Measurements from ENCODE around the gene PPP6R2.

The PPP6R2 gene

DNA sequence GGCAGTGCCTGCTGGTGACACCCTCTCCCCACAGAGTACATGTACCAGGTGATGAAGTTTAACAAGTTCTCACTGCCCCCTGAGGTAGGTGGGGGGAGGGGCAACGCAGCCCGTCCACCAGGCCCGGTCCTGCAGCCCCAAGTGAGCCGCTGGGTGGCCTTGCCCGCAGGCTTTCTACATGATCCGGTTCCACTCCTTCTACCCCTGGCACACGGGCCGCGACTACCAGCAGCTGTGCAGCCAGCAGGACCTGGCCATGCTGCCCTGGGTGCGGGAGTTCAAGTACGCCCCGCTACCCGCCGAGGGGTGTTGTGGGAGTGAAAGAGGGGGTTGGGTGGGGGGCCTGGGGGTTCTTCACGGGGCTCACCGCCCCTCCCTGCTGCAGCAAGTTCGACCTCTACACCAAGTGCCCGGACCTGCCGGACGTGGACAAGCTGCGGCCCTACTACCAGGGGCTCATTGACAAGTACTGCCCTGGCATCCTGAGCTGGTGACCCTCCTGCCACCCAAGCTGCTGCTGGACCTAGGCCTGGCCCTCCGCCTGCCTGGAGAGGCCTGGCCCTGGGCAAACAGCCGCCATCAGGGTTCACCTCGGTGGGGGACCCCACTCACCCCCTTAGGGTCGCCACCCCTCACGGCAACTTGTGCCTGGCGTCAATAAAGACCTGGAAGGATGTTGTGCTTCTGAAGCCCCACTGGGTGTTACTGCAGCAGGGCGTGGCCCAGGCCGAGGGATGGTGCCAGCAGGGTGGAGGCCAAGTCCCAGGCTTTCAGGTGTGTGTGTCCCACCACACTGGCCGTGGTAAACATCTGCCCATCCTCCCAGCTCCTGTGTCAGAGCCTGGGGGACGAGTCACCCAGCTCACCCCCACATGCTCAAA lies 146.5 kb downstream of the PPP6R2 start:
- DNase-seq = no peak

DNA sequence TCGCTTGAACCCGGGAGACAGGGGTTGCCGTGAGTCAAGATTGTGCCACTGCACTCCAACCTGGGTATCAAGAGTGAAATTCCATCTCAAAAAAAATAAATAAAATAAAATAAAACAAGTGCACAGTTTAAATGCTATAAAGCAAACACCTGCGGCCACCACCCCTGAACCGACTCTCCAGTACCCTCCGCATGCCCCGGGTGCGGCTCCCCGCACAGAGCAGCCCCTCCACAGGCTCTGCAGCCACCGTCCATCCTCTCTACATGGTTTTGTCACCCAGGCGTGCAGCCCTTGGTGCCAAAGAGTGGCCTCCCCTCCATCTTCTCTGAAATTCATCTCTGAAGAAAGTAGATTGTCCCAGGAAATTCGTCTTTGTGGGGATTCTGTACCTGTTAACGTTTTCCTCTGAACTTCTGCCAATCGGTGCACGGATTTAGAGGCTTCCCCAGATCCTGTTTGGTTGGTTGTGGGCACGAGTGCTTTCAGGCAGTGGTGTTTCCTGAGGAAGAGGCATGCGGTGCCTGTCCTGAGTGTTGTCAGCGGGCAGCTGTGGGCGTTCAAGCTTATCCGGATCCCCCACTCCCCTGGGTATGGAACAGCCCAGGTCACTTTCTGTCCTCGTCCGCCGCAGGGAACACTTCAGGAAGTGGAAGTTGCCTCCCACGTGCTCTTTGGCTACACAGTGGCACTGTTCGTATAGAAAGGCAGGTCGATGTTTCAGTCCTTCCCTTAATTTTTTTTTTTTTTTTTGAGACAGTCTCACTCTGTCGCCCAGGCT lies 147.6 kb downstream of the PPP6R2 start:
- DNase-seq = no peak

Data from NK-92 treated with Interleukin-12 subunit alpha and Interleukin-12 subunit beta, amount 100 ng/mL, for 24 hours (cell line).